Measurements from ENCODE around the gene CDK18. TPM values are rescaled to one million over a fixed set of nuclear protein-coding genes. Genes with fewer than 3 reads are reported as not detected.
"Not testable (repeated sequence)": the region's sequence is repeated elsewhere in the genome, so short reads cannot be mapped to it uniquely, and the experiment has no call there.

CDK18 gene
- total RNA-seq, 1 donor from 2014 or later, result 2.6 TPM

GRCh38 chr1:205475855-205476254 lies 28.6 kb upstream of the CDK18 start:
- DNase-seq (no peak), ATAC-seq (ENCODE audit: low read depth) (no peak)
- Mint-ChIP-seq H3K9me3 (peaks cover 14% of the 10 kb centered on the region), H3K4me1 (peaks cover 20% of the 10 kb centered on the region), H3K36me3 (ENCODE audit: low read depth) (no peaks in the 10 kb centered on the region), H3K4me3 (no peak overlapping the region), H3K27ac (no peak overlapping the region), H3K27me3 (peaks cover 17% of the 10 kb centered on the region)
- ChIA-PET CTCF (interaction anchor here (1.1 to 2.6 kb wide), 3 partner anchors 10 to 140 kb away, joined by 3 to 14 read pairs (median 6); no protein-coding TSS in a partner anchor), POLR2A (no interaction called here)
- intact Hi-C loops (cut with micrococcal nuclease), result no loop called here
- TF ChIP-seq, protein P1, sequence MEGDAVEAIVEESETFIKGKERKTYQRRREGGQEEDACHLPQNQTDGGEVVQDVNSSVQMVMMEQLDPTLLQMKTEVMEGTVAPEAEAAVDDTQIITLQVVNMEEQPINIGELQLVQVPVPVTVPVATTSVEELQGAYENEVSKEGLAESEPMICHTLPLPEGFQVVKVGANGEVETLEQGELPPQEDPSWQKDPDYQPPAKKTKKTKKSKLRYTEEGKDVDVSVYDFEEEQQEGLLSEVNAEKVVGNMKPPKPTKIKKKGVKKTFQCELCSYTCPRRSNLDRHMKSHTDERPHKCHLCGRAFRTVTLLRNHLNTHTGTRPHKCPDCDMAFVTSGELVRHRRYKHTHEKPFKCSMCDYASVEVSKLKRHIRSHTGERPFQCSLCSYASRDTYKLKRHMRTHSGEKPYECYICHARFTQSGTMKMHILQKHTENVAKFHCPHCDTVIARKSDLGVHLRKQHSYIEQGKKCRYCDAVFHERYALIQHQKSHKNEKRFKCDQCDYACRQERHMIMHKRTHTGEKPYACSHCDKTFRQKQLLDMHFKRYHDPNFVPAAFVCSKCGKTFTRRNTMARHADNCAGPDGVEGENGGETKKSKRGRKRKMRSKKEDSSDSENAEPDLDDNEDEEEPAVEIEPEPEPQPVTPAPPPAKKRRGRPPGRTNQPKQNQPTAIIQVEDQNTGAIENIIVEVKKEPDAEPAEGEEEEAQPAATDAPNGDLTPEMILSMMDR (IDR thresholded peaks at IDR 0.05), result no peak

DNA sequence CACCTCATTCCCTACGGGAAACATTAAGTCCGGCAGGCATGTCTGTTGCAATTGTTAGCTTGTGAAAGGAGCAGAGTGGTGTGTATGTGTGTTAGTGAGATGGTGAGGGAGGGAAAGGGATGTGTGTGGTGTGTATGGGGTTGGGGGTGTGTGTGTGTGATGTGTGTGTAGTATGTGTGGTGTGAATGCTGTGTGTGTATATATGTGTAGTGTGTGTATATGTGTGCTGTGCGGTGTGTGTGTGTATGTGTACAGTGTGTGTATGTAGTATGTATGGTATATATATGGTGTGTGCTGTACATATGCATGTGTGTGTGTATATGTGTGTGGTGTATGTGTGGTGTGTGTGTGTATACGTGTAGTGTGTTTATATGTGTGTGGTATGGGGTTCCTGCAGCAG lies 27.8 kb upstream of the CDK18 start:
- POLR2A ChIA-PET, result no interaction called here
- intact Hi-C loops (cut with micrococcal nuclease), result no loop called here
- ATAC-seq (ENCODE audit: low read depth), result no peak
- CTCF ChIA-PET, result interaction anchor here (1.1 to 2.6 kb wide), 3 partner anchors 9 to 141 kb away, joined by 3 to 14 read pairs (median 6); no protein-coding TSS in a partner anchor
- Mint-ChIP-seq H3K27ac (no peak overlapping the region), H3K36me3 (ENCODE audit: low read depth) (no peaks in the 10 kb centered on the region), H3K4me3 (no peak overlapping the region), H3K27me3 (peaks cover 17% of the 10 kb centered on the region), H3K9me3 (peaks cover 14% of the 10 kb centered on the region), H3K4me1 (peaks cover 28% of the 10 kb centered on the region)
- DNase-seq, result no peak
- TF ChIP-seq, protein P1 (IDR thresholded peaks at IDR 0.05), result no peak

- intact Hi-C loops (cut with micrococcal nuclease), result no loop called here
- H3K9me3 Mint-ChIP-seq, result peaks cover 14% of the 10 kb centered on the region
- H3K4me1 Mint-ChIP-seq, result peaks cover 34% of the 10 kb centered on the region
- no peak overlapping the region for H3K4me3 Mint-ChIP-seq
- ATAC-seq (ENCODE audit: low read depth) (no peak), DNase-seq (no peak)
- no peak overlapping the region for H3K27ac Mint-ChIP-seq
- H3K27me3 Mint-ChIP-seq, result peaks cover 21% of the 10 kb centered on the region
- TF ChIP-seq, protein P1 (IDR thresholded peaks at IDR 0.05), result no peak
- ChIA-PET POLR2A (no interaction called here), CTCF (interaction anchor here (0.8 to 2.6 kb wide), 4 partner anchors 8 to 204 kb away, joined by 3 to 14 read pairs (median 4); no protein-coding TSS in a partner anchor)
- H3K36me3 Mint-ChIP-seq (ENCODE audit: low read depth), result no peaks in the 10 kb centered on the region
Observed at GRCh38 chr1:205477121-205477758, 27.2 kb upstream of the CDK18 start.

- DNase-seq (no peak), ATAC-seq (ENCODE audit: low read depth) (no peak)
- Mint-ChIP-seq H3K4me1 (peaks cover 32% of the 10 kb centered on the region), H3K36me3 (ENCODE audit: low read depth) (no peaks in the 10 kb centered on the region), H3K9me3 (peaks cover 14% of the 10 kb centered on the region), H3K27ac (no peak overlapping the region), H3K4me3 (no peak overlapping the region), H3K27me3 (peaks cover 21% of the 10 kb centered on the region)
- TF ChIP-seq, protein P1 (IDR thresholded peaks at IDR 0.05), result no peak
- POLR2A ChIA-PET, result no interaction called here
- intact Hi-C loops (cut with micrococcal nuclease), result no loop called here
- CTCF ChIA-PET, result interaction anchor here (0.8 to 3.5 kb wide), 5 partner anchors 11 to 204 kb away, joined by 3 to 11 read pairs (median 4); no protein-coding TSS in a partner anchor
Observed at GRCh38 chr1:205477759-205478247, 26.7 kb upstream of the CDK18 start.

- Mint-ChIP-seq H3K9me3 (peaks cover 14% of the 10 kb centered on the region), H3K4me1 (peaks cover 36% of the 10 kb centered on the region), H3K27me3 (peaks cover 22% of the 10 kb centered on the region)
- POLR2A ChIA-PET; H3K27ac Mint-ChIP-seq; H3K36me3 Mint-ChIP-seq (ENCODE audit: low read depth); intact Hi-C loops (cut with micrococcal nuclease); DNase-seq; H3K4me3 Mint-ChIP-seq; ATAC-seq (ENCODE audit: low read depth): not testable (repeated sequence)
- CTCF ChIA-PET, result interaction anchor here (1.1 to 3.5 kb wide), 4 partner anchors 10 to 206 kb away, joined by 4 to 11 read pairs (median 5); no protein-coding TSS in a partner anchor
Observed at GRCh38 chr1:205478985-205479384, 25.5 kb upstream of the CDK18 start.

Measured in activated B cell treated with CpG ODN at 0.5 μM for 24 hours (primary cell).